ENCODE results near the gene TPSAB1.
"Not testable (repeated sequence)": the region's sequence is repeated elsewhere in the genome, so short reads cannot be mapped to it uniquely, and the experiment has no call there.

DNA sequence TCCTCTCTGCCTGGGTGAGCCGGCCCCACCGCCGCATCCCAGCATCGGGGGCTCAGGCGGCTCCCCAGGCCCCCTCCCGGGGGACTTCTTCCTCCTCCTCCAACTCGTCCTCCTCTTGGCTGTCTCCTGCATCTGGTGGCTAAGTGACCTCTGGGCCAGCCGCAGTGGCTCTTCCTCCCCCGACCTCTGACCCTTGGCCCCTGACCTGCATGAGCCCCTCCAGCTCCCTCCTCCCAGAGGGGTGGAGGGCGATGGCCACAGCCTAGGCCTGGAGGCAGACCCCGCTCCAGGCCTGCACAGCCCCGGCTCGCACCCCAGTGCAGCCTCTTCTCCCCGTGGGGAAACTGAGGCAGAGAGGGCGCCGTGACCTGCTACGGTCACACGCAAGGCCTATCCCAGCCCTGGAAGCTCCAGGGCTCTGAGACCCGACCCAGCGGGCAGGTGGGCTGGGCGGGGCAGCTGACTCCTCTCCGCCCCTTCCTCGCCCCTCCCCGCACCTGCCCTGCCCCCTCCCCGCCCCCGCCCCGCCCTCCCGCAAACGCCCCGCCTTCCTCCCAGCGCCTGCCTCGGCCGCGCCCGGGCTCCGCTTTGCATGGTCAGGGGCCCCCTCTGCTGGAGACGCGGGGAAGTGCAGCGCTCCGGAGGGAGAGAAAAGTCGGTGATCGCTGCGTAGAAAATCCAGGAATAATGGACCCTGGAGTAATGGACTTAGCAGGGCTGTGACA, 8.7 kb downstream of the TPSAB1 start:
- TF ChIP-seq, protein P1, sequence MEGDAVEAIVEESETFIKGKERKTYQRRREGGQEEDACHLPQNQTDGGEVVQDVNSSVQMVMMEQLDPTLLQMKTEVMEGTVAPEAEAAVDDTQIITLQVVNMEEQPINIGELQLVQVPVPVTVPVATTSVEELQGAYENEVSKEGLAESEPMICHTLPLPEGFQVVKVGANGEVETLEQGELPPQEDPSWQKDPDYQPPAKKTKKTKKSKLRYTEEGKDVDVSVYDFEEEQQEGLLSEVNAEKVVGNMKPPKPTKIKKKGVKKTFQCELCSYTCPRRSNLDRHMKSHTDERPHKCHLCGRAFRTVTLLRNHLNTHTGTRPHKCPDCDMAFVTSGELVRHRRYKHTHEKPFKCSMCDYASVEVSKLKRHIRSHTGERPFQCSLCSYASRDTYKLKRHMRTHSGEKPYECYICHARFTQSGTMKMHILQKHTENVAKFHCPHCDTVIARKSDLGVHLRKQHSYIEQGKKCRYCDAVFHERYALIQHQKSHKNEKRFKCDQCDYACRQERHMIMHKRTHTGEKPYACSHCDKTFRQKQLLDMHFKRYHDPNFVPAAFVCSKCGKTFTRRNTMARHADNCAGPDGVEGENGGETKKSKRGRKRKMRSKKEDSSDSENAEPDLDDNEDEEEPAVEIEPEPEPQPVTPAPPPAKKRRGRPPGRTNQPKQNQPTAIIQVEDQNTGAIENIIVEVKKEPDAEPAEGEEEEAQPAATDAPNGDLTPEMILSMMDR (conservative IDR thresholded peaks at IDR 0.05; ENCODE audit: low read depth, low read length): not testable (repeated sequence)
- not testable (repeated sequence) for TF ChIP-seq EZH2phosphoT487 (IDR thresholded peaks at IDR 0.05; ENCODE audit: borderline replicate concordance, low read length); EZH2 (IDR thresholded peaks at IDR 0.05; ENCODE audit: low read length, unreplicated experiment)

Measured in PC-3 (cell line).